ENCODE results near the gene CAMTA1.

The CAMTA1 gene

DNA sequence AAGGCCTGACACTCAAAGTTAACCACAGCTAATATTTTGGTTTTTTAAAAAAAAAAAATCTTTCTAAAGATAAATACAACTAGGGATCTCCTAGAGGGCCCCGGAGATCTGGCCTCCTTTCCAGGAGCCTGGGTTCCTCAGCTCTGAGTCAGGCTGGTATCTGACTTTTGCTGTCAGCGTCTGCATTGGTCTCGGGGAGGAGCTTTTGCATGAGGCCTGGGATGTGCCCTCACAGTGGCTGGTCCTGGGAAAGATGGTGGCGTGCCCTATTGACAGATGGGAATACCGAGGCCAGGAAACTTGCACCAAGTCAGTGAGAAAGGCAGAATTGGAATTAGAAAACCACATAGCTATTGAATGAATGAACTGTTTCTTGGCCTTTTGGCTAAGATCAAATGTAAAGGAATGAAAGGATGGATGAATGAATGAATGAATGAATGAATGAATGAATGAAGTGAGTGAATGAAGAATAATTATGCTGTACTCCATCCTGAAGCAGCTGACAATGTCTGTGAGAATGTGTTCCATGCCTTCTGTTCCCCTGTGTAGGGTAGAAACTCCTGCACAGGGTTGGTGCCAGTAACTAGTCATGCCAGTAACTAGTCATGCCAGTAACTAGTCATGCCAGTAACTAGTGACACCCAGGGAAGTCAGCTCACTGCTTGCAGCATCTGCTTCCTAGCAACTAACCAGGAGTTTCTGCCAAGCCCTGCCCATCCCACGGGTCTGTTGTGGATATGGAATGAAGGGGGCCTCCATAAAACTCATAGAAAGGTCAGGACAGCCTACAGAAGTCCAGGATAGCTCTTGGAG is 743.3 kb downstream of the CAMTA1 start:
- in situ Hi-C loops (cut with MboI; ENCODE audit: low sequenced_read_pairs) = no loop called here

DNA sequence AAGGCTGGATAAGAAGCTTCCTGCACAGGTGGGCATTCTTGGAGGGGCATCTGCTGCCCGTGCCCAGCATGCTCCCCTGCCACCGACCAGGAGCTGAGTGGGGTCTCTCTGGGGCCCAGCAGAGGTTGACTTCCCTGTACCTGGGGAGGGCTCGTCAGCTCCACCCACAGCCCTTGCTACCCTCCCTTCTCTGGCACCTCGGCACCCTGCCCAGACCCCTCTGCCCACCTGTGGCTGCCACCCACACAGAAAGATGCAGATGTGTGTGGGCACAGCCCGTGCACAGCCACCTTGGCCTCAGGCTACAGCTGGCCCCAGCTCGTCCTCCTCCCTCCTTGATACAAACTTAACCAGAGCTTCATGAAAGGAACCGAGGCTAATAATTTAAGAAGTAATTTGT is 744.7 kb downstream of the CAMTA1 start:
- in situ Hi-C loops (cut with MboI; ENCODE audit: low sequenced_read_pairs) = no loop called here

DNA sequence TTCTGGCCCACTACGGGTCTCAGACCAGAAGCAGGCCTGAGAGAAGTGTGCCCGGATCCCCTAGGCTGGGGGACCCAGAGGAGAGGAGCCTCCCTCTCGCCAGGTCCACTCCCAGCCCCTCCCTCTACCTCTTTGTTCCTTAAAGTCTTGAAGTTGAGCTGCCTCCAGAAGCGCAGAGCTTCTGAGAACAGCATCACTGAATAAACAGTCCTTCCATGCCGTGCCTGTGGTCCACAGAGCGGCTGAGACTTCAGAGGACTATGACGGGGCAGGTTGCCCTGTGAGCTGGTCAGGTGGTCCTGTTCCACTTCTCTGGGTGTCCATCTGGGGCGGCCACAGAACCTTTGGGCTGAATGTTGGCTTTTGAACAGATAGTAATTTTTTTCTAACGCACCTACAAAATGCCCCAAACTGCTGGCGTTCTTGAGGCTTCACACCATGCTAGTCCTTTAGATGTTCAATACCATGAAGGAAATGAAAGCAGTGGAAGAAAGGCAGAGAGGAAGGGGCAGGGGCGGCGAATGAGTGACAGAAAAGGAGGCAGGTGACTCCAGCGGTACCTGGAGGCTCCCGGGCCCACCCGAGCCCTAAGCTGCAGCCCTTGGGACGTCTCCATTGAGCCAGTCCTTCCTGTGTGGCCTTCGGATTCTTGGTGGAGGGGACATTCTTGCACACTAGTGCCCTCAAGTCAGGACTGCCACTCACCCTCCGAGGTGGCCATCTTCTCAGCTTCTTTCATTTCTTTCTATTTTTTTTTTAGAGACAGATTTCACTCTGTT is 746.5 kb downstream of the CAMTA1 start:
- in situ Hi-C loops (cut with MboI; ENCODE audit: low sequenced_read_pairs) = no loop called here

DNA sequence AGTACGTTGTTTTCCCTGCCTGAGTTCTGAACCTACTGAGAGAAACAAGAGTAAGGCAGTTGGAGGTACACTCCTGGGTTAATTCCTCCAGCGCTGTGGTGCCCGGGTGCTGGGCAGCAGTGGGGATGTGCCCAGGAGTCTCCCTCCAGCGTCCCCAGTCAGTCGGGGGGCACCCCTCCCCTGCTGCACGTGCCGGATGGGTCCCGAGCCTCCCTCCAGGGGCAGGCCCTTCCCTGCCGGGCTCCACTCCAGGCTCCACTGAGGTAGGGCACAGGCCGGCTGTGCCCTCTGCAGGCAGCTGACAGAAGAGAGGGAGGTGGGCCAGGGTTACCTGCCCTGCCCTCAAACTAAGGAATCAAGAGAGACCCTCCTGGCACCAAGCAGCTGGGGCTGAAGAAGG is 747.8 kb downstream of the CAMTA1 start:
- in situ Hi-C loops (cut with MboI; ENCODE audit: low sequenced_read_pairs) = no loop called here

DNA sequence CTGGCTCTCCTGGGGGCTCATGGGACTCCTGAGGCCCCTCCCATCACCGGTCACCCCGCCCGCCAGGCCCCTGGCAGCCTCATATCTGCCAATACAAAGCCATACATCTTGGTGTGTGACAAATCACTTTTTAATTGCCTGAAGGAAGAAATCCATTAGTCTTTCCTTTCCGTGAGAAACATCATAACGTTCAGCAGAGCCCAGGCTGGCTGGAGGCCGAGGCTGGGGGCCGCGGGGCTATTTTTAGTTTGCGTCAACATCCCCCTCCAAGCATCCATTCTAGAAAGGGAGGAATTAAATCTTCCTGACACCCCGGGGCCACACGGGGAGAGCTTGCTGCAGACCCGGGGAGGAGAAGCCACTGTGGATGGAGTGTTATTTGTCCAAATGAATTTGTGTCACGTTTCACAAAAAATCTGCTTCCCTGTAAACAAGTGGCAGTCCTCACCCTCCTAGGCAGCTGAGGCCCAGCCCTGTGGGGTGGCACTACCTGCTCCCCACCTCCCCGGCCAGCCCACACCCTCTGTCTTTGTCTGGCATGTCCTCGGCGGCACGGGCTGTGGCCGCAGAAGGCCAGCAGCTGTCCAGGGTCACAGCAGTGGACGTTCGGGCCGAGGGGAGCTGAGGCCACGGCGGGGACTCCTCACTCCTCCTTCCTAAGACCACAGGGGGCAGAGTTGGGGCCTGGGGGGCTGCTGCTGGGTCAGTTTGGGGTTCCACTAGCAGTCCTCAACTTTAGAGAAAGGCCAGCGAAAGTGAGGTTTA is 749.0 kb downstream of the CAMTA1 start:
- in situ Hi-C loops (cut with MboI; ENCODE audit: low sequenced_read_pairs) = no loop called here

DNA sequence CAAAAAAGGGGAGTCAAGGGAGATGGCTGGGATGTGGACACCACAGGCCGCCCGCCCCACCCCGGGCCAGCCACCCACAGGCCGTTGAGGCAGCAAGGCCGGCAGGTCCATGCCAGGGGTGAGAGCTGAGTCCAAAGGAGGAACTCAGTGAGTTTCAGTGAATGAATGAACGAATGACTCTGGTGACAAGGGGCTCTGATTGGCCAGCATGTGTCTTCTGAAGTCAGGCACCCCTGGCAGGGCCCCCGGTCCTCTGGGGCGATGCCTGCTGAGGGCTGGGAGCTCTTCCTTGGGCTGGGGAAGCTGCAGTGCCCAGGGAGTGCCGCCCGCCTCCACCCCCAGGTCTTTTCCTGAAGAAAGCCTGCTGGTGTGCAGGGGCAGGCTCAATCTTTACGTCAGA is 749.8 kb downstream of the CAMTA1 start:
- in situ Hi-C loops (cut with MboI; ENCODE audit: low sequenced_read_pairs) = no loop called here

DNA sequence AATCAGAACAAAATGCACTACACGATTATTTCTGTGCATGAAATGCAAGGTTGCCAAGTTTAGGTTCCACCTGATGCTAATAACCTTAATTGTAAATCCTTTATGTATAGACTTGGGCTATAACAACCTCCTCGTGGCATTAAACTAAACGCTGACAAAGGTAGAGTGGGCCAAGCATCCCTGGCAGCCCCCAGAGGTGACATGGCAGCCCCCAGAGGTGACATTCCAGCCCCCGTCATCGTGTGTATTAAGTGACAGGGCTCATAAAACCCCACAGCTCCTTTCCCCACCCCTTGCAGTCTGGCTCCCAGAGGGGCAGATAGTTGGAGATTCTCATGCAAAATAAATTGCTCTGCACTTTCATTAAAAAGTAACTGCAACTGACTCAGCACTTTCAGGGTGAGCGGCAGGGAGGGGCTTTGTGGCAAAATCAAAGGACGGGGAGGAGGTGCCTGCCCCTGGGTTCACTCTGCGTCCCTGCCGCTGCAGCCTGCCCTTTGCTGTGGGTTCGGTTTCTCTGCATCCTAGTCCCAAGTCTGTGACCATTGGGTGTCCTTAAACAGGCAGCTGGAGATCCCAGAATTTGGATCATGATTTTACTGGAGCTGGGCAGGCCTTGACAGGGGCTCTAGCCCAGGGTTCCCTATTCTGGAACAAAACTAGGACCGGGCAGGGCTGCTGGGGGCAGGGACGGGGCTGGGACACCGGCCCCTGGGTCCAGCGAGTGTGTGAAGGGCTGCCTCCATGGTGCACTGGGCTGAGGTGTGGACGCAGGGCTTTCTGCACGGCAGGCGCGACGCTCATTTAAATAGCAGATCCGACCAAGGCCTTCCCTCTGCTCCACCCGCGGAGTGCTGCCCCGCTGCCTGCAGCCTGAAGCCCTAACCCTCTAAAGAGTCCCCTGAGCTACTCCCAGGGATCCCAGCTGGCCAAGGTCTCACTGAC is 751.0 kb downstream of the CAMTA1 start:
- in situ Hi-C loops (cut with MboI; ENCODE audit: low sequenced_read_pairs) = no loop called here

DNA sequence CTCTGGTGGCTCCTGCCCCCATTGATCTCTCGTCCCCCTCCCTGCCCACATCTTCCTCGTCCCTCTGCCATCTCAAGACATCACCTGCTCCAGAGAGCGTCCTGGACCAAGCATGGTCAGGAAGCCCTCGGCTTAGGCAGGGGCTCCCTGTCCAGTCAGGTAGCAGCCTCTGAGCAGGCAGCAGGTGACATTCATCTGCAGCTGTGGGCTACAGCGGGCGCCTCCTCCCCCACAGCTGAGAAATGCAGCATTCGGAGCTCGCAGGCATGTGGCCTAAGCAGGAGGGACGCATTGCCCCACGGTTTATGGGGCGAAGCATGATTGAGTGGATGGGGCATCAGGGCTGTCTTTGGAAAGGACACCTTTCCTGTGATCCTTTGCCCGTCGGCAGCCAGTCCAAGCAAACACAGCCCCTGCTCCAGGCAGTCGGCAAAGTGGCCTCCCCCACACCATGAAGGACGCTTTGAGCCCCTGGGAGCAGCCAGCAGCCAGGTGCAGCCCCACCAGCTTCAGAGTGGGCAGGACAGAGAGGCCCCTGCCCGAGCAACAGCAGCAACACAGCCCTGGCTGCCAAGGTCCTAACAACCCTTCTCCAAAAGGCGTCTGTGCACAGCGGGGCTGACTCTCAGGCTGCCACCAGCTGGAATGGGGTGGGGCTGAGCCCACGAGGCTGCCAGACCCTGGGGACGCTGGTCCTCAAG is 751.8 kb downstream of the CAMTA1 start:
- in situ Hi-C loops (cut with MboI; ENCODE audit: low sequenced_read_pairs) = no loop called here

DNA sequence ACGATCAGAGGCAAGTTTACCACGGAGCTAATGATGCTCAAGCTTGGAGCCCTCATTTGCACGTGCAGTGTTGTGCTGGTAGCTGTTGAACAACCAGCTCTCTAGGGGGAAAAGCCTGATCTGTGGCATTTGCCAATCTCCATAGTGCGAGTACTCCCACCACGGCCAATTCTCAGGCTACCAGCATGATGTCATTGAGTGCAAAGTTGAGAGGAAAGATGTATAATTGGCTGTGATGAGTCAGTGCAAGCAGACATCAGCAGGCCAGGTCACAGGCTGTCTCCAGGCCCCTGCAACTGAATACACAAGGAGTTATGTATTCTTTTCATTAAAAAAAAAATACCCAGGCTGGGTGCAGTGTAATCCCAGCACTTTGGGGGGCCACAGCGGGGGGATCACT is 752.8 kb downstream of the CAMTA1 start:
- in situ Hi-C loops (cut with MboI; ENCODE audit: low sequenced_read_pairs) = no loop called here

DNA sequence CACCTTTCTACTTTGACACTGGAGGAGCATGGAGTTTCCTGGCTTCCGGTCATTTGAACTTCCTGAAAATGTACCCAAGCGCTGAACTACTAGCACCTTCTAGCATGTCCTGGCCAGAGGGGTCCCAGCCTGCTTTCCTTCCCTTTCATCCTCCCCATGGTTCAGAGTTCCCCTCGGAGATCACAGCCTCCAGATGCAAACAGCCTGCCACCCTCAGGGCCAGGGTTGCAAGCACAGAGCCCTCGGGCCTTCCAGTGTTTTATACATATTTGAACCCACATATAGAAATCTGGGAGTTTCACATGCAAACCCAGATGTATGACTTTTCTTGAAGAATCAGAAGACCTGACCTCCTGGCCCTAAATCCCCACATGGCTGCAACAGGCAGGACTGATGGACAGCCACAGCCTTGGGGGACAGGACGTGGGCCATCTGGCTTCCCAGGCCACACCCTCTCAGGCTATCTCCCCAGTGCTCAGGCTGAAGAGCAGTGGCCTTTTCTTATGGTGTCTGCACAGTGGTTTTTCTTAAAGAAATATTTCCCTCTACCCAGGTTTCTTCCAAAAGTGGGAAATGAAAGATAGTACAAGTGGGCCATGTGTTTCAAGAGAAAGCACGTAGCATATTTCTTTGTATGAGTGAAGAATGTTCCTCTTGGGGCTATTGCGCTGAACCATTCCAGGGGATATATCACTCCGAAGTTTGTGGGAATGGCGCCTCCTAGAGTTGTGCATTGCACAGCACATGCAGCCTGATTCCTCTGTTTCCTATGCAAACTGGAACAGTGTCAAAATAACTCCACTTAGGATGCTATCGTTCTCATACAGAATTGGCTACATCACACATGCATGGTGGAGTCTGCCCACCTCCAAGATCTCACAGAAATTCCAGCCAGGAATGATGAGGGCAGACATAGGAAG is 753.9 kb downstream of the CAMTA1 start:
- in situ Hi-C loops (cut with MboI; ENCODE audit: low sequenced_read_pairs) = no loop called here

DNA sequence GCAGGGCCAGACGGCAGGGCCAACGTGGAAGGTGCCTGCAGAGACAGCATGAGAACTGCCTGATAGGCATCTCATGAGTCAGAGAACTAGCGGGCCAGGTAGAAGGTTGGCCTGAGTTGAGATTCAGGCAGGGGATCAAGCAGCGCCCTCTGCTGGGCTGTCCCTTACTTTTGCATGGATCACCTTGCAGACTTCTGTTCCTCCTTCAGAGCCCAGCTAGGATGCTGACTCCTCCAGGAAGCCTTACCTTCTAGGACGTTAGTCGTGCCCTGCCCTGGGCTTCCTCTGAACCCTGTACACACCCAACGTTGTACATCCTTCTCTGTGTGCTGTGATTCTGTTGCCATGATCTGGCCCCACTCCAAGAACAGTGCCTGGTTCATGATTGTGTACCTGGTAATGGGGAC is 754.5 kb downstream of the CAMTA1 start:
- in situ Hi-C loops (cut with MboI; ENCODE audit: low sequenced_read_pairs) = no loop called here

DNA sequence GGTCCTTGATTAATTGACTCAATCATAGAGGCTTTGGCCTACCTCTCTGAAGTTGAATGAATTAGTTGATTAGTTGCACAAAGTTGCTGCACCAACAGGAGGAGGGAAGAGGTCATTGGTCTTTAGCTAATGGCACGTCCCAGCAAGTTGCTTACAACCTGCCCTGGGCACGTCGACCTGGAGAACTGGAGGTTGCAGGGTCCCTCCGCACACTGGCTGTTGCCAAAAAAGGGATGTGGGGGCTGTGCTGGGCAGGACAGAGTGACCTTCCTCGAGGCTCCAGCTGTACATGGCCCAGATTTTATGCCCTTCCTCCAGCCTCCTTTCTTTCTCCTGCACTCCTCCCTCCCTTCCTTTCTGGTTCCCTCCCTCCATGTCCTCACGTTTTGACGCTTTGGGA is 755.6 kb downstream of the CAMTA1 start:
- in situ Hi-C loops (cut with MboI; ENCODE audit: low sequenced_read_pairs) = no loop called here

DNA sequence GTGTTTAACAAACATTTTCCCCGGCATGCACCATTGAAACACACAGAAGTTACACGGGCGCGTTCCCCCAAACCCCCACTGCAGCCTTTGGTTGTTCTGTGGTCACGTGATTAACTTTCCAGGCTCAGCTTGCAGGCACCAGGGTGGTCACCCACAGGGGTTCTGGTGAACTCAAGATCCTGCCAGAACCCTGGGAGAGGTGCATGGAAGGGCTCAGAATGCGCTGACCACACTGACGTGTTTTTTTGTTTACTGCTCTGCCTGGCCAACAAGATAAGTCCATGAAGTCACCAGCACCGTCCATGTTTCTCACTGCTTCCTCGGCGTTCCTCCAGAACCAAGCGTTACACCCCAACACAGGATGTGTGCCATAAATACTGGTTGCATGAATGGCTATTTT is 756.4 kb downstream of the CAMTA1 start:
- in situ Hi-C loops (cut with MboI; ENCODE audit: low sequenced_read_pairs) = no loop called here

DNA sequence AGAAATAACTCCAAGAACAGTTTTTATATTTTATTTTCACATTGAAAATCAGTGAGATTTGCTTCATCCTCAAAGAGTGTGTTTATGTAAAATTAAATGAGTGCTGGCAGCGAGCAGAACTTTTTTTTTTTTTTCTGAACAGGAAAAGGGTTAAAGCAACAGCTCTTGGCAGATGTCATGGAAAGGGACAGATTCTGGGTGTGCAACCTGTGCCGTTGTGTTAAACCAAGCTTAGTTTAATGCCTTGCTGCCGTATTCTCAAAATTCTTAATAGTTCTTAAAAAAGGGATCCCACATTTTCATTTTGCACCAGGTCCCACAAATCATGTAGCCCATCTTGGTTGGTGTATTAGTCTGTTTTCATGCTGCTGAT is 758.5 kb downstream of the CAMTA1 start:
- in situ Hi-C loops (cut with MboI; ENCODE audit: low sequenced_read_pairs) = no loop called here

DNA sequence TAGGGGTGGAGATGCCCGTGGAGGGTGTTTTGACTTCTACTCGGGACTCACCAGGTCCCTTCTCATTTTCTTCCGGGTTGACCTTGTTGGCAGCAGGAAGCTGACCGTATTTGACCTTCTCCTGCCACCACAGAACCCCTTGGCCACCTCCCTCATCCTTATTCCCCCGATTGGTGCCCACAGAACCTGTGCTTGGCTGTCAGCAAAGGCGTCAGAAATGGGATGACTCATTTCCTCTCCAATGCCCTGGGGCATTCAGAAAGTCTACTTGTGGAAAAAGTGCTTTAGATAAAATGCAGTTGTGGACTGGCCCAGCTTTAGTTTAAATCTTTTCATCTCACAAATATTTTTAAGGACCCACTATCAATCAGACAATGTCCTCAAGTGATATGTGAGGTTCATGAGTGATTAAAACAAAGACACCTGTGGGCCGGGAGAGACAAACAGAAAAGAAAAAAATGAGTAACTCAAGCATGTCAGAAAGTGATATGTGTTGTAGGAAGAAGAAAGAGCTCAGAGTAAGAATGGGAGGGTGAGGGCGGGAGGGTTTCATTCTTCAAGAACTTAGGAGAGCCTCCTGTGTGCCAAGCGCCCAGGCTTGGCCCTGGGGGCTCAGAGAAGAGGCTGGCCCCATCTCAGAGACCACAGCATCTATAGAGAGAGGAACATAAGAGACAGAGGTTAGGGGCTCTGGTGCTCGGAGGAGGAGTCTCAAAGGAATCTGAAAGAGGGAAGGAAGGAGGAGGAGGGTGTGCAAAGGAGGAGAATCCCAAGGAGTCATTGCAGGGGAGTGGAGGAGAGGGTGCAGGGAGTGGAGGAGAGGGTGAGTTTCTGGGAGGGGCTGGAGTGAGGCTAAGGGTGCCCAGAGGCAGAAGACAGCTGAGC is 764.3 kb downstream of the CAMTA1 start:
- in situ Hi-C loops (cut with MboI; ENCODE audit: low sequenced_read_pairs) = no loop called here

DNA sequence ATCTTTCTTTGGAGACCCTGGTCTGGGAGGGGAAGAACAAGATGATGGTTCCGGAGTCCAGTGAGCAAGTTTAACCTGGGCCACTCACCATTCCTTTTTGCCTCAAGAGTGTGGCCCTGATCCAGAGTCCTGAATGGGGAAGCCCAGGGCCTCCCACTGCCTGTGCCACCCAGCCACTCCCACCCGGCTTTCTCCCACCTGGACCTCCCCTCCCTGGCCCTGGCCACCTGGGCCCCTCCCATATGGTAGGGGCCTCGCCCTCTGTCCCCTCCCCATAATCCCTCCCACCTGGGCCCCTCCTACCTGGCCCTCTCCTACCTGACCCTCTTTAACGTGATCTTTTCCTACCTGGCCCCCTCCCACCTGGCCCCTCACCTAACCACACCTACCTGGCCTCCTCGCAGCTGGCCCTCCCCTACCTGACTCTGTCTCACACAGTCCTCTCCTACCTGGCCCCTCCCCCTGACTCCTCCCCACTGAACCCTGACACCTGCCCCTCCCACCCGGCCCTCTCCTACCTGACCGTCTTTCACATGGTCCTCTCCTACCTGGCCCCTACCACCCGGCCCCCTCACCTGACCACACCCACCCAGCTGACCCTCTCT is 765.1 kb downstream of the CAMTA1 start:
- in situ Hi-C loops (cut with MboI; ENCODE audit: low sequenced_read_pairs) = no loop called here

DNA sequence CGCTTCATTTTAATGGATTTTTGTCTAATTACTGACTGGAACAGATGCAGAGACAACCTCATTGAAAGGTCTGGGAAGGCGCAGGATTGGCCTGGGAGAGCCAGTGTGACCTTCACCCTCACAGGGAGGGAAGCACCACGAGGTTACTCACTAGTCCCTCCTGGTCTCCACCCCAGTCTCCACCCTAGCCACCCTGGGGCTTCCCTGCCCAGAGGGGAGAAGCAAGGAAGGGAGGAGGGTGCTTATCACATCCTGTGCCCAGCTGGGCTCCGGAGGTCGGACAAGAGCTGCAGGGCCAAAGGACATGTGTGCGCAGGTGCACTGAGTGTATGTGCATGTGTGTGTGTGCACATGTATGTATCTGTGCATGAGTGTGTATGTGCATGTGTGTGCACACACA is 765.7 kb downstream of the CAMTA1 start:
- in situ Hi-C loops (cut with MboI; ENCODE audit: low sequenced_read_pairs) = no loop called here

DNA sequence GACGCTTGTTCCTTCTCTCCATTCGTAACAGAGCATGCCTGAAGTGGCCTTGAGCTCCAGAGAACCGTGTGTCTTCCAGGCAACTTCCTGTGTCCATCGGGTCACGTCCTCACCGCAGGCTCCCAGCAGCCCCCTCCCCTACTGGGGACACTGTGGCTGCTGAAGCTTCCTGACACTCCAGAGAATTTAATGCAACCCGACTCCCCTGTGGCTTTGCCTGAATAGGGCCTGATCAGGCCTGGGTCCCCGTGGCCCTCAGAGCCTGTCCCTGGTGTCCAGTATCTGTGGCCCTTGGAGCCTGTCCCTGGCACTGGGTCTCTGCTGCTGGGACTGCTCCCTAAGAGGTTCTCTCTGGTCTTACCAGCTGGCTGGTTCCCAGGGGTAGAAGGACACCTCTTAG is 766.2 kb downstream of the CAMTA1 start:
- in situ Hi-C loops (cut with MboI; ENCODE audit: low sequenced_read_pairs) = no loop called here

Data from HL-60/S4 treated with retinoic acid at 250 ng/mL for 4 days and 3 days (cell line).